Urothelium cell line (cell line): Measurements from ENCODE around the gene NTRK1.
A peak's percentile ranks its signal among the peaks of the same experiment; 100 is the strongest.

Experiments used
- DNase-seq: peaks from one replicate; pipeline ENCODE4 v3.0.0; 2011; ENCODE audit warnings: low spot score, mixed read lengths
- FAIRE-seq: peaks from 2 replicates; lab custom pipeline; 2011; peaks lifted over from hg19 to GRCh38; lab: Jason Lieb, UNC

NTRK1 gene

GRCh38 chr1:156836892-156837291 lies 23.8 kb upstream of the NTRK1 start:
- FAIRE-seq = no peak
- DNase-seq = no peak

GRCh38 chr1:156838972-156839371 lies 21.7 kb upstream of the NTRK1 start:
- DNase-seq (peak; percentile 59), FAIRE-seq (no peak)

GRCh38 chr1:156839426-156840109 lies 21.1 kb upstream of the NTRK1 start:
- DNase-seq (no peak), FAIRE-seq (no peak)

DNA sequence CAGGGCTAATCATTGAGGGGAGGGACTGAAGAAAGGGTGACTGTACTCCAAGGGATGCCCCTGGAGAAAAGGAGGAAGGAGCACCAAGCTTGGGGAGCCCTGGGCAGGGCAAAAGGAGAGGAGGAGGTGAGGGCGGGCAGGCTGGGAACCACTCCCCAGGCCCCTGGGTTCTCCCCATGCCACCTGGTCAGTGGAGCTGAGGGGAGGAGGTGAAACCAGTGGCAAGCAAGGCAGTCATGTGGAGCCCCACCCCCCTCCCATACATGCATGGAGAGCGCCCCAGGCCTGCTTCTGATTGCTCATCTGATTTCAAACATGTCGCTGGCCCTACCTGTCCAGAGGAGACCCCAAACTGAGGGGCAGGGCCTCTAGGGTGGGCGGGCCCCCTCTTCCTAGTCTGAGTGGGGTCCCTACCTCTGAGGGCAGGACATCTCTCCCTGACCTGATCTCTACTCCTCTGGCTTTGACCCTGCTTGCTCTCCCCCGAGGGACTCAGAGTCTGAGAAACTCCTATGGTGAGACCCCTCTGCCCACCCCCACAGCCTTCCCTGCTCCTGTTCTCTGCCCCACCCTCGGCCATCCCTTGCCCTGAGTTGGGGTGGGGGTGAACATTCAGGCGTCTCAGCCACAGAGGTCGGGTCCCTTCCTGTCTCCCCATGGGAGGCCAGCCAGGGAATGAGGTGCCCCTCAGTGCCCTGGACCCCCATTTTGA lies 20.3 kb upstream of the NTRK1 start:
- DNase-seq = no peak
- FAIRE-seq = no peak

DNA sequence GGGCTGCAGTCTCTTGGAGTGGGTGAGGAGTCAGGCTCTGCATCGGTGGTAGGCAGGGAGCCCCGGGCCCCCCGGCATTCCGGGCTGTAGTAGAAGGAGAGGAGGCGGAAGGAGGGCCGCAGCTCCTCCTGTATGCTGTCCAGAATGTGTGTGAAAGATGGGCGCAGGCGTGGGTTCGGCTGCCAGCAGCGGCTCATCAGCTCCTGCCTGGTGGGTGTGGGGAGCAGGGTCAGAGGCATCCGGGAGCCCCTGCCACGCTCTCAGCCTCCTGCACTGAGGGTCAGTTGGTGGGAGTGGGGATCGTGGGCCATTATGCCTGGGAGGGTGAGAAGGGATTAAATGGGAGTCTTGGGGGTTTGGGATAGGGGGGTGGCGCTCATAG lies 19.8 kb upstream of the NTRK1 start:
- DNase-seq (no peak), FAIRE-seq (no peak)

DNA sequence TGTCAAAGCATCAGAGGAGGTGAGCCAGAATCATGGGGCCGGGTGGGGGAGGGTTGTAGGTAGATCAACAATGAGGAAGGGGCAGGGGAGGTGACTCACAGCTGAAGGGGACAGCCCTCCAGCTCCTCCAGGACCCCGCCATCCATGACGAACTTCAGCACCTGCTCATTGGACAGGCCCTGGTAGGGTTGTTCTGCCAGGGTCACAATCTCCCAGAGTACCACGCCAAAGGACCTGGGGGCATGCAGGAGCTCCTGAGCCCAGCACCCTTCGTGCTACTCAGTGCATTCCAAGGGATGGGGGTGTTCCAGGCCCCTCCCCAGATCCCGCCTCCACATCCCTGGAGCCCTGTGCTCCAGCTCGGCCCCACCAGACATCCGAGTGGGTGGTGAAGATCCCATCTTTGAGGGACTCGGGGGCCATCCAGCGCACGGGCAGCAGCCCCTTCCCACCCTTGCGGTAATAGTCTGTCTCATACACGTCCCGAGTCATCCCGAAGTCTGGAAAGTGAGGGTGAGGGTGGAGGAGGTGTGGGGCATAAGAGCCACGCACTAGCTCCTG lies 19.3 kb upstream of the NTRK1 start:
- FAIRE-seq = no peak
- DNase-seq = no peak

DNA sequence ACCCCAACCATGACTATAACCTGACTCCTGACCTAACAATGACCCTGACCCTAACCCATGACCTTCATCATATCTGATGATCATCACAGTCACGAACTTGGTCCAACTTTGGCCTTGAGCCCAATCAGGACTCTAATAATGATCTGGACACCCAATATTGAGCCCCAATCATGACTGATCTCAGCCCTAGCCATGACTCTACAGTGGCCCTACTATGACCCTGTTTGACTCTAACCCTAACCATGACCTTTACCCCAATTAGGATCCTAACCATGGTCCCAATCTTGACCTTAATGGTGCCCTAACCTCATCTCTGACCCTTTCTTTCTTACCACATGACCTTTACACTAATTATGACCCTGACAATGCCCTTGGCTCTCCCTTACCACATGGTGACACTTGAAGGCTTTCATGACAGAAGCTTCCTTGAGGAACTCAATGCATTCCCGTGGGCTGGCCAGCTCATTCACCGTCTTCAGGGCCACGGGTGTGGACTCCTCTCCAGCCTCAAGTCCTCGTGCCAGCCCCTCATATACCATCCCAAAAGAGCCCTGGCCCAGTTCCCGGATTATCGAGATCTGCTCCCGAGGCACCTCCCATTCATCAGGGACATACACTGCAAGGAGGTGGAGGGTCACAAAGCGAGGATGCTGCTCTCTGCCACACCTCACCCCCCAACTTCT lies 17.9 kb upstream of the NTRK1 start:
- FAIRE-seq = no peak
- DNase-seq = no peak

DNA sequence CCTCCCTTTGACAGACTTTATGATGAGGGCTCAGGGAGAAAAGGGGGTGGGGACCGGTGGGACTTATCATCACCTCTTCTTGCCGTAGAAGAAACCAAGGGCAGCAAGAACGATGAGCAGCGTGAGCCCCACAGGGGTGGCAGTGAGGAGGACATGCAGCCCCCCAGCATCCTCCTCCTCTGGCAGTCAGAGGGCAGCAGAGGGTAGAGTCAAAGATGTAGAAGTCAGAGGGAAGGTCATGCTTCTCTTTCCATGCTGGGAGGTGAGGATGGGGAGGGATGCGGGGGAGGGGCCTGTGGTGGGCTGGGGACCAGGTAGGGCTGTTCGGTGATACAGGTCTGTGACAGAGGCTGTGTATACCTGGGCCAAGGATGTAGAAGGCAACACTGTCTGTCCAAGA lies 16.6 kb upstream of the NTRK1 start:
- FAIRE-seq = no peak
- no peak for DNase-seq

- no peak for DNase-seq
- FAIRE-seq = no peak
Measured at GRCh38 chr1:156844638-156845037, 16.0 kb upstream of the NTRK1 start.

DNA sequence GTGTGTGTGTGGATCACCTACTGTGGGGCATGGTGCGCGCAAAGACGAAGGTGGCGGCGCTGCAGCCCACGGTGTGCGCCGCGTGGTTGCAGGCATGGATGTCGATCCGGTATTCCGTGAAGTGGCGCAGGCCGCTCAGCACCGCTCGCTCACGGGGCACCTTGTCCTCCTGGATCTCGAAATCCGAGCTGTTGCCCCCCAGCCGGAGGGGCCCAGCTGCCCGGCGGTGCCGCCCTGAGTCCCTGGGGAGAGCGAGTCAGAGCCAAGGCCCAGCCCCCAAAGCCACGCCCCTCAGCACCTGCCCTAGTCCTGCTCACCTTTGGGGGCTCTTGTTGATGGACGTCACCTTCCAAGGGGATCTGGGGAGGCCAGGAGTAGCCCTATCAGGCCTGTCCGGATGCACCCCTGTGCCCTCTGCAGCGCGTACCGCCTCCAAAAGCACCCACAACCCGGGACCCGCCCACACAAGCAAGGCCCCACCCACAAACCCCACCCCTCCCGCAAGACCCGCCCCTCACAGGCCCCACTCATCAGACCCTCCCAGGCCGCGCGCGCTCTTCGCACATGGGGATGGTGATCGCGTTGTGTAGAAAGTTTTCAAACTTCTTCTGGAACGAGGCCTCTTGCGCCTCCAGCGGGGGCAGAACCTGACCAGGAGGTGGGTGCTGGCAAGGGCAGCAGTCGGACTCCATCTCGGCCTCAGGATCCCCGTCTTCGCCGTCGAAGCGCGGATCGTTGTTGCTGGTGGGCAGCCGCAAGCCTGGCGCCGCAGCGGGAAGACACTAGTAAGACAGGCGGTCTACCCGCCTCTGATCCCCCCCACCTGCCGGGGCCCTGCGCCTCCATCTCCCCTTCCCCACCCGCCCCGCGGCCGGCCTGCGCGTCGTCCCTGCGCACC lies 15.4 kb upstream of the NTRK1 start:
- DNase-seq = no peak

DNA sequence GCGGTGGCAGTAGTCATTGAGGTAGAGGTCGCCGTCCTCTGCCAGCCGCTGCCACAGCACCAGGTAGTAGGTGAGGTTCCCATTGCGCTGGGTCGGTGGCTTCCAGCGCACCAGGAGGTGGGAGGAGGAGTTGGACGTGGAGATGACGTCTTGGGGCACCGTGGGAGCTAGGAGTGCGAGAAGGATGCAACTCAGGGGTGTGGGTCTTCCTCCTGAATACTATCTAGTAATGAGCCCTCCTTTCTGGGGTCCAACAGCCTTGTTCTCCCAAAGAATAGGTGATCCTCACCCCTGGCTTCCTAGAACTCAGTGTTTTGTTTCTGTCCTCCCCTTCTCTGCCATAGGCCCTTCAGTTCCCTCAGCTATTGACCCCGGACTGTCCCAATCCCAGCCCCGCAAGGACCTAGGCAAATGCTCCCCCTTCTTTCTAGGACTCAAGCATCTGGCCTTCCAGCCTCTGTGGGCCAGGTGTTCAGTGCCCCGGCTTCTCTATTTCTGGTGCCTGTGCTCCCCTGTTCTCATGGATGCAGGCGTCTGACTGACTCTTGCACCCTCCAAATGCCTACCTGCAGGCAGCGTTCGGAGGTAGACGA lies 14.6 kb upstream of the NTRK1 start:
- no peak for FAIRE-seq

More for the DNA sequence above, 15.4 kb upstream of the NTRK1 start:
- no peak for FAIRE-seq

DNA sequence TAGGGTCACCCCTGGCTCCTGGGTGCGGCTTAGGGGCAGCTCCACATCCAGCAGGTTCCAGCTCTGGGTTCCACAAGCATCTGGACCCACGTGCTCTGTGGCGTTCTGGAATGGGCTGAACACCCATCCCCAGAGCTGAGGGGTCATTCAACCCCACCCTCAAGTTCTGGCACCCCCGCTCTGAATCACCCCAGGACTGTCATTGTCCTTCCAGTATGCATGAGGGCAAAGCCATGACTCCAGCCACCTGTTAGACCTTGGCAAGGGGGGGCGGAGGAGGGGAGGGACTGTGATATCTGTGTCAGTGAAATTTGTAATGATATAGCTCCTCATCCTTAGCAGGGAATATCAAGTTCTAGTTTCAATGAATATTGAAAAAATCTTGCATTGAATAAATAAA lies 14.0 kb upstream of the NTRK1 start:
- FAIRE-seq = no peak
- DNase-seq = no peak

More for the DNA sequence above, 14.6 kb upstream of the NTRK1 start:
- DNase-seq = no peak

DNA sequence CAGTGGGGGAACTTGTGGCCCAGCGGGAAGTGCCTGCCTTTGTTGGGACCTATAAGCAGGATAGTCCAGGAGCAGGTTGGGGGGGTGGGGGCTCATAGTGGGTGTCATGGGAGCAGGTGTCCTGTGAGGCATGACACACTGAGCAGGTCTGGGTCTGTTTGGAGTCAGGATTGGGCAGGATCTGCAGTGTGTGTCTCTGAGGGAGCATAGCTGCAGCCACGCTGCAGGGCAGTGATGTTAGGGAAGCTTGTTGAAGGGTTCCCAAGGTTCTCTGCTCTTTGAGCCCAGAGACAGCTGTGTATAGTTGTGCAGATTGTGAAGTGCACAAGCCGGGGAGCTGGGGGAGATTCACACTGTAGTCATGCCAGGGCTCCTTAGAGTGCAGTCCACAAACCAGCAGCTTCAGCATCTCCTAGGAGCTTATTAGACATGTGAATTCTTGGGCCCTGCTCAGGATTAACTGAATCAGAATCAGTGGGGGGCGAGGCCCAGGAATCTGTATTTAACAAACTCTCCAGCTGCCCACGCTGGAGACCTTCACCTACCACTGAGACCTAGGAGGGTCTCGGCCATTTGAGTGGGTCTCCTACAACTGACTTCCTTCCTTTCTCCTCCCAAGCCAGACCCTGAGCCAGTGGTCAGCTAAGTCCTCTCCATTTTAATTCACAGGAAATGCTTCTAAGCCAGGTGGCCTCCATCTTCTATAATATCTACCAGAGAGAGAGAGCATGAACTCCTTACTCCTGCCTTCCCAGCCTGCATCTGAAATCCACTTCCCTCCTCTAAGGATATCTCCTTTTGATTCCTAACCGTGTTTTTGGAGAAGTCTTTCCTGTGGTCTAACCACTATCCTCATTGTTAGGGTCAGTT lies 12.8 kb upstream of the NTRK1 start:
- DNase-seq (no peak), FAIRE-seq (no peak)

- DNase-seq (no peak), FAIRE-seq (no peak)
Measured at GRCh38 chr1:156848461-156849150, 12.1 kb upstream of the NTRK1 start.

- DNase-seq = no peak
- FAIRE-seq = no peak
Measured at GRCh38 chr1:156849151-156849496, 11.5 kb upstream of the NTRK1 start.

GRCh38 chr1:156851779-156852417 lies 8.8 kb upstream of the NTRK1 start:
- no peak for DNase-seq
- no peak for FAIRE-seq

GRCh38 chr1:156852418-156852874 lies 8.2 kb upstream of the NTRK1 start:
- FAIRE-seq = no peak
- DNase-seq = no peak

- DNase-seq (no peak), FAIRE-seq (no peak)
Measured at GRCh38 chr1:156853761-156854160, 6.9 kb upstream of the NTRK1 start.
